GM19463 (cell line): ENCODE results near the gene PPP1R12C.
A peak's percentile ranks its signal among the peaks of the same experiment; 100 is the strongest.
"Not testable (repeated sequence)": the region's sequence is repeated elsewhere in the genome, so short reads cannot be mapped to it uniquely, and the experiment has no call there.

Source experiments
- ATAC-seq: cut with Tn5 transposase; IDR thresholded peaks from one replicate; pipeline ENCODE4 v1.9.1; 2021; ENCODE audit warnings: mild to moderate bottlenecking, moderate library complexity; ENCODE audit not compliant: unreplicated experiment

Gene PPP1R12C

DNA sequence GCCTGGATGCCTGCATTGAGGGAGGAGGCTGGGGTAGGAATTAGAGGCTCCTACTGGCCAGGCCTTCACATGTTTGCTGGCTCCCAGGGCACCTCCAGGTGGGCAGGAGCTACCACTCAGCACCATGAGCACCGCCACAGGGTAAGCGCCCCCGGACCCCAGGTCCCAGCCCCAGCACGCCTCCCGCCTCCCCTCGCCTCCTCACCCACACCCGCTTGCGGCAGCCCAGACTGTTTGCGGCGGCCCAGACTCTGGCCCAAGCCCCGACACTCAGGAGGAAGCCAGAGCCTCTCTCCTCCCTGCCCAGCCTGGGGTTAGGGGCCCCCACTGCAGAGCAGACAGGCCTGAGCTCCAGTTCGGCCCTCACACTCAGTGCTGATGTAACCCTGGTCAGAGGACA lies 41.1 kb downstream of the PPP1R12C start:
- no peak for ATAC-seq

DNA sequence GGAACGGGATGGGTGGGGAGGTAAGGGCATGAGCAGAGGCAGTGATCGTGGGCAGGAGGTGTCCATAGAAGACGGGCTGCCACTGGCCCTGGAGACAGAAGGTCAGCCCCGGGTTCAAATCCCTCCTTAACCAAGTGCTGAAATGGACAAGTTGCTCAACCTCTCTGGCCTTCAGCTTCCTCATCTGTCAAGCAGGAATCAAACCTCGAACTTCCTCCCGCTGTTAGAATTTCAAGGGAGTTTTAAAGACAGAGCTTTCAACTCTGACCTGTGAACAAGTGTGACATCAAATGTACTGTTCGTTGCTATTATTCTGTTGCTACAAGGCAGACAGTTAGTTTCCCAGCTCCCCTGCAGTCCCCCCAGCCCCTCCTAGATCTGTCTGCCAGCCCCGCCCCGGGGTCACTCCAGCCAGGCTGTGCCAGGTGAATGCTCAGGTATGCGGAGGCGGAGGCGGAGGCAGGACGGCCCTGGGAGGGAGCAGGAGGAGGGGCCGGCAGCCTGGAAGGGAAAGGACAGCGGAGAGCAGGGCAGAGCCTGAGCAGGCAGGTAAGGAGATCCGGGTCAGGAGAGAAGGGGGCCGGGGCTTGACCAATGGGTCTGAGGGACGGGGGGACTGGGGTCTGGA lies 42.0 kb downstream of the PPP1R12C start, which contains the start of gene EPS8L1:
Gene EPS8L1 (plus strand): TSS at position 499 of the 628 bp plus-strand sequence. CDS start 576 bp downstream, outside the sequence.
- no peak for ATAC-seq

DNA sequence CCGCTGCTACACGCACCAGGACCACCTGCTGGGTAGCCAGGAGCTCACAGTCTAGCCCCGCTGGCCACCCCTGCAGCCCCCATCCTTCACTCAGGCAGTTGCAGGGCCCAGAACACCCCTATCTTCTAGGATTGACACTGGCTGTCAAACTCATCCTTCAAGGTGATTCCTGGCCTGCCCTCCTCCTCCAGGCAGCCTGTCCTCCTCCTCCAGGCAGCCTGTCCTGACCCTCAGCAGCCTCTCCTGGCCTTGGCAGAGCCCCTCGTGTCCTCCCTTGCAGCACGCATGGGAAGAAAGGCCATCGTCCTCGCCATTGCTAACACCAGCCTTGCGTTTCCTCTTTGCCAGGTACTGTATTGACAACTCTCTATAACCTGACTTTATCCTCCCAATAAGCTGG lies 45.5 kb downstream of the PPP1R12C start:
- ATAC-seq = no peak

DNA sequence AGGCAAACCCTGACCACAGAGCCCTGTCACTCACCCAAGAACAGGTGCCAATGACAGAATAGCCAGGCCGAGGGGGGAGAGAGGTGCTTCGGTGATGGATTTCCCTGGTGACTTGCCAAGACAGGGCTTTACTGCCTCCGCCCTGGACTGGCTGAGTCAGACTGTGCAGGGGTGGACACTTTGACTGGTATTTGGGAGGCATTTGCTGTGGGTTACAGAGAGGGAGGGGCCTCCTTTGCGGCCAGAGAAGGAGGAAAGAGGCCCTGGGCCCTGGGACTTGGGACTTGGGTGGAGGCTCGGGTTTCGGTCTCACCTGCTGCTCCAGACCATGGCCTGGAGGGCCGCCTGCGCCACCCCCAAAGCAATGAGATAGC lies 46.3 kb downstream of the PPP1R12C start:
- no peak for ATAC-seq

DNA sequence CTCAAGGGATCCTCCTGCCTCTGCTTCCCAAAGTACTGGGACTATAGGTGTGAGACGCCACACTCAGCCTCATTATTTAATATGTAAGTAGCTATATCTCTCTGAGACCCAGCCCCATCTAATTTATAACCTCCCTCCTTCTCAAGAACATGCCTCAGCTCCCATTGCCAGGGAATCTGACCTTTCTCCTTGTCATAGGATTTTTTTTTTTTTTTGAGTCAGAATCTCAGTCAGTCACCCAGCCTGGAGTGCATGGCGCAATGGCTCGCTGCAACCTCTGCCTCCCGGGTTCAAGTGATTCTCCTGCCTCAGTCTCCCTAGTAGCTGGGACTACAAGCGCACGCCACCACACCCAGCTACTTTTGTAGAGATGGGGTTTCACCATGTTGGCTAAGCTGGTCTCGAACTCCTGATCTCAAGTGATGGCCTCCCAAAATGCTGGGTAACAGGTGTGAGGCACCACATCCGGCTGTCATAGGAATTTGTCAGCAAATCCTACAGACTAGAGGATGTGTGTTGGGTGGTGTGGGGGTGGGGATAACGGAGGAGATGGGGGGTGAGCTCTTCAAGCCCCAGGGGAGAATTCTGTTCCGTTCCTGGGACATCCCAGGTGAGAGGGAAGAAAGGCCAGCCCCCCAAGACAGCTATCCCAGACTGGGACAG lies 46.8 kb downstream of the PPP1R12C start:
- ATAC-seq = no peak

DNA sequence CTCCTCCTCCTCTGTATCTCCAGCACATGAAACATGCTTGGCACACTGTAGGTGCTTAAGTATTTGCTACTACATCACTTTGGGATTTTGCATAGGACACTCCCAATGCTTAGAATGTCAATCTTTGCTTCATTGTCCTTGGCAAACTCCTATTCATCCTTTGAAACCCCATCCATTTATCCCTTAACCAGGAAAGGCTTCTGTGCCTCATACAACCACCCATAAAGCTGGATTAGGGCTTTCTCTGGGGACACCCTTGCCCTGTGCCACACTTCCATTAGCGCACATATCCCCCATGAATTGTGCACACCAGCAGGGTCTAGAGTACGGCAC lies 47.6 kb downstream of the PPP1R12C start:
- no peak for ATAC-seq

DNA sequence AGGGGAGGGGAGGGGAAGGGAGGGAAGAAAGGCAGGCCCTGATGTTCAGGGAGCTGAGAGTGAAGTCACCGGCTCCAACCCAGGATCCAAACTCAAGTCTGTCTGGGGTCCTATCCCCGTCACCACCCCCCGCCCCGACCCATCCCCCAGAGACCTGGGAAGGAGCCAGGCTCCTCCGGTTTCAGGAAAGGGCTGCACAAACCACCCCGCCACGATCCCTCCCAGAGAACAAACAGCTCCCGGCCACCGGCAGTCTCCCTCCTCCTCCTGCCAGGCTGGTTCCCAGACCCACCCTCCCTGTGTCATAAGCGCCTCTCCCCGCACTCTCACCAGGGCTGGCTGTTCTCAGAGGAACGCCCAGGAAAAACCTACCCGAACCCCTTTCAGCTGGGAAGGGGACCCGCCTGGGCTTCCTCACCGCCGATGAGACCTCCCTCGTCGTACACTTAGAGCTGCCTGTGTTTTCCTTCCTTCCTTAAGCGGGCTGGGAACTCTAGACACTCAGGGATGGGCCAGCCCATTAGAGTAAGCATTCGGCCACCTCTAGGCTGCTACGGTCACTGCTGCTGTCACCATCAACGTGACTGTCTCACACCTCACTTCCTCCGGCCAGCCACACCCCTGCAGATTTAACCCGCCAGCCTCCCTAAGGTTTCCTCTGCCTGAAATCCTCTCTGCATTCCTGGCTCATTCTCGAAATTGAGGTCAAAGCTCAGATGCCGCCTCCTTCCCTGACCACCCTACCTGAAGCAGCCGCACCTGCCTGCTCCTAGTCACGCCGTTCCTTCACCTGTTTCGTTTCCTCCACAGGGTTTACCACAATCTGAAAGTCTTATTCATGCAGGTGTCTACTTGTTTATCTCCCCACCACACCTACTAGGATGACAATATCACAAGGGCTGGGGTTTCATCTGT lies 48.2 kb downstream of the PPP1R12C start:
- ATAC-seq = no peak

DNA sequence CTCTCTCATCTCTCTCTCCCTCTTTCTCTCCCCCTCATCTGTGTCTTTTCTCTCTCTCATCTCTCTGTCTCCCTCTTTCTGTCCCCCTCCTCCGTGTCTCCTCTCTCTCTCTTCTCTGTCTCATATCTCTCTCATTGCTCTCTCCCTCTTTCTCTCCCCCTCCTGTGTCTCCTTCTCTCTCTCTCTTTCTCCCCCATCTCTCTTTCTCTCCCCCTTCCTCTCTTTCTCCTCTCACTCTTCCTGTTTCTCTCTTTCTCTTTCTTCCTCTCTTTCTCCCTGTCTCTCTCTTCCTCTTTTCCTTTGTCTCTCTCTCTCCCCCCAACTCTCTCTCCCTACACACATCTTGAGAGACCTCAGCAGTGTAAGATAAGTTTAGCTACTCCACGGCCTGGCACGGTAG lies 49.6 kb downstream of the PPP1R12C start:
- no peak for ATAC-seq

DNA sequence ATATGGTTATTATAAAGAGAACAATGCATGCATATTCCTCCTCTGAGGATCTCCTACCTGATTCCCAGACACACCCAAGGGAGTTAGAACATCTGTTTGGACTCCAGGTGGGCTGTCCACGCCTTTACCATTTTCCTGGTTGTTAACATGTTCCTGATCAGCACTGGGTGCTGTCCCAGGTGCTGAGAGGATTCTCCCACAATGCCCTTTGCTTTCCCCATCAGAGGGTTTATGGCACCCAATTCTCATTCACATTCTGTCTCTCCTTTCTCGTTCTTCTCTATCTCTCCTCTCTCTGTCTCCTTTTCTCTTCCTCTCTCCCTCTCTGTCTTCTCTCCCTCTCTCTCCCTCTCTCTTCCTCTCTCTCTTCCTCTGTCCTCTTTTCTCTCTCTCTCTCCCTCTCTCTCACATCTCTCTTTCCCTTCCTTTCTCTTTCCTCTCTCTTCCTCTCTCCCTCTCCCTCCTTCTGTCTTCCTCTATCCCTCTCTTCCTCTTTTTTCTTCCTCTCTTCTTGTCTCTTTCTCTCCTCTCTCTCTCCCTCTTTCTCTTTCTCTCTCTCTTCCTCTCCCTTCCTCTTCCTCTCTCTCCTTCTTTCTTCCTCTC lies 51.2 kb downstream of the PPP1R12C start:
- ATAC-seq = no peak

DNA sequence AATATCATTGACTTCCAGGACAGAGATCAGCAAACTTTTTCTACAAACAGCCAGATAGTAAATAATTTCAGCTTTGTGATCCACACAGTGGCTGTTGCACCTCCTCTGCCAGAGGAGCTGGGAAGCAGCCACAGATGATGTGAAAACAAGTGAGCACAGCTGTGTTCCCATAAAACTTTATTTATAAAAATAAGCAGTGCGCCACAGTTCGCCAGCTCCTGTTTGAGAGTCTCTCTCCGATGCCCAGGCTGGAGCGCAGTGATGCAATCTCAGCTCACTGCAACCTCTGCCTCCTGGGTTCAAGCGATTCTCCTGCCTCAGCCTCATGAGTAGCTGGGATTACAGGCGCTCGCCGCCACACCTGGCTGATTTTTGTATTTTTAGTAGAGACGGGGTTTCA lies 51.9 kb downstream of the PPP1R12C start:
- not testable (repeated sequence) for ATAC-seq

DNA sequence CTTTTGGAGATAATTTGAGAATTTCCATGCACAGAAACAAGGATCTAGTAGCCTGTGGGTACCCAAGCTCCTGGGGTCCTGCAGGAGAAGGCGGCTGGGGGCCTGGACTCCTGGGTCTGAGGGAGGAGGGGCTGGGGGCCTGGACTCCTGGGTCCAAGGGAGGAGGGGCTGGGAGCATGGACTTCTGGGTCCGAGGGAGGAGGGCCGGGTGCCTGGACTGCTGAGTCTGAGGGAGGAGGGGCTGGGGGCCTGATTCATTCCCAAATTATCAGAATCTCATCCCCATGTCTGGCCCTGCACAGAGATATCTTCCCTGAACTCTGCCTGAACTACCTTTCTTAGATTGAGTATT lies 54.0 kb downstream of the PPP1R12C start:
- ATAC-seq = no peak

DNA sequence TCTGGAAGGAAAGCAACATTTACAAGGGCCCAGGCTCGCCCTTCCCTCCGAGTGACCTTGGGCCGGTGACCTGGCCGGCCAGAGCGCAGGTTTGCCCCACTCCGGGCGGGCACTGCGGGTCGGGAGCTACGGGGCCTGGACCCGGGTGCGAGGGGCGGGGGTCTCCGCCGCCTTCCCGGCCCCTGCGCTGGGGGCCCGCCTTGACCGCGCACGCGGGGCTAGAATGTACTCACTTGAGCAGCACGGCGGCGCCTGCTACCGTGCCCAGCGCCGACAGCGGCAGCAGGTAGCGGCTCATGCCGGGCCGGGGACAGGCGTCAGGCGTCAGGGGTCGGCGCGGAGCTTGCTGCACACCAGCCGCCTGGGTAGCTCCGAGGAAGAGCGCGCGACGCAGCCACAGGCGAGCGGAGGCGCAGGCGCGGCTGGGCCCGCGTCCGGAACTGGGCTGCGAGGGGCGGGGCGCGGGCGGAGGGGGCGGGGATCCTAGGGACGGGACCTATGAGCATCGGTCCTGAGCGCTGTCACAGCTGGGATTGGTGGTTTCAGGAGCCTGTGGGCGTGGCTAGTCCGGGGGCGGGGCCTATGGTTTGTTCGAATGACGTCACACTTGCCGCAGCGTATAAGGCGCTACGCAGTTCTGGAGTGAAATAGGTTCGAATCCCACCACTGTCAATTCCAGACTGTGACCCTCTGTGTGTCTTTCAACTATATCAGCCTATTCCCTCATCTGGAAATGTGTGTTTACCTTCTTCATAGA lies 54.5 kb downstream of the PPP1R12C start, which contains the start of gene RDH13:
Gene RDH13 (minus strand): TSS at position 414 of the 757 bp plus-strand sequence. CDS start 116 bp downstream, at position 298.
- ATAC-seq = peak; percentile 93

DNA sequence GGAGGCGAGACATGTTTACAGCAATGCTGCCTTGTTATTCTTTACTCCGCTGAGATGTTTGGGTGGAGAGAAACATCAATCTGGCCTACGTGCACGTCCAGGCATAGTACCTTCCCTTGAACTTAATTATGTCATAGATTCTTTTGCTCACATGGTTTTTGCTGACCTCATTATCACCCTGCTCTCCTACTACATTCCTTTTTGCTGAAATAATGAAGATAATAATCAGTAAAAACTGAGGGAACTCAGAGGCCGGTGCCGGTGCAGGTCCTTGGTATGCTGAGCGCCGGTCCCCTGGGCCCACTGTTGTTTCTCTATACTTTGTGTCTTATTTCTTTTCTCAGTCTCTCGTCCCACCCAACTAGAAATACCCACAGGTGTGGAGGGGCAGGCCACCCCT lies 57.1 kb downstream of the PPP1R12C start:
- not testable (repeated sequence) for ATAC-seq

DNA sequence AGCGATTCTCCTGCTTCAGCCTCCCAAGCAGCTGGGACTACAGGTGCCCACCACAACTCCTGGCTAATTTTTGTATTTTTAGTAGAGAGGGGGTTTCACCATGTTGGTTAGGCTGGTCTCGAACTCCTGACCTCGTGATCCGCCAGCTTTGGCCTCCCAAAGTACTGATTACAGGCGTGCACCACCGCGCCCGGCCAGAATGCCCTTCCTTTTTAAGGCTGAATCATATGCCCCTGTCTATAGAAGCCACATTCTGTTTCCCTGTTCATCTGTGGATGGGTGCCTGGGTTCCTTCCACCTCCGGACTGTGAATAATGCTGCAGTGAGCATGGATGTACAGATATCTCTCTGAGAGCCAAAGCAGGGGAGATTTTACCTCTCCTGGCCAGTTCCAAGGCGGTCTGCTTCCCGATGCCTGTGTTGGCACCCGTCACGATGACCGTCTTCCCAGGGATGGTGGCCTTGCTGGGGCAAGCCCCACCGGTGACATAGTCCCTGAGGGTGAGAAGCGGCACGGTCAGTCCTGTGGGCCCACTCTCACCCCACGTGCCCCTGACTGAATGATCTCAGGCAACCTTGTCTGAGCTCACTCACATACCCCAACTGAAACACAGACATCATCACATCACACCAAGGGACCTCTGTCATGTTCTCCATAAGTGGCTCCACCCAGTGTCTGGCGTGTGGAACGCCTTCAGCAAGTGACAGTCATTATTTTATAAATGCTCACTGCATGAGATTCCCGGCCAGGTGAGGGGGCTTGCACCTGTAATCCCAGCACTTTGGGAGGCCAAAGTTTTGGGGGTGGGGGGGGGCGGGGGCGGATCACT lies 58.4 kb downstream of the PPP1R12C start:
- no peak for ATAC-seq

DNA sequence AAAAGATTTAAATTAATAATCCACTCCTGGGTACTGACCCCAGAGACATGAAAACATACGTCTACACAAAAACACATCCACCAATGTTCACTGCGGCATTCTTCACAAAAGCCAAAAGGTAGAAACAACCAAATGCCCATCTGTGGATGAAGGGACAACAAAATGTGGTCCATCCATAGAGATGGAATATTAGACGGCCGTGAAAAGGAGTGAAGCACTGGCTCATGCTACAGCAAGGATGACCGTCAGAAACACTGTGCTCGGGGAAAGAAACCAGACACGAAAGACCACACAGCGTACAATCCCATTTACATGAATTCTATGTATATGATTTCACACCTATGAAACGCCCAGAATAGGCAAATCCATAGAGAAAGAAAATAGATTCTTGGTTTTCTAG lies 60.6 kb downstream of the PPP1R12C start:
- no peak for ATAC-seq

DNA sequence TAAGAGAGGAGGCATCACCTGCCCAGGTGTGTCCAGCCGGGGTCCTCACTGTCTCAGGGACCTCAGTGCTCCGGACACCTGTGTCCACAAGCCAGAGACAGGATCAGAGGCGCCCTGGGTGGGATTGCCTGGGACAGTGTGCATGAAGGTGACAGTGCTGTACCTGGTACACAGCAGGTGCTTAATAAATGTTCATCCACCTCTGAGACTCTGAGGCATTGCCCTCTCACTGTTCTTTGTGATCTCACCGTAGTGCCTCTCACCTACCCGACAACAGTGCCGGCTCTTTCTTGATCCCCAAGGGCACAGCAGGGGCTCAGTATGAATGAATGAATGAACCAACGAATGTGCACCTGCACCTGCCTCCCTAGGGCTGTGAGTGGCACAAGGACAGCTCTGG lies 63.7 kb downstream of the PPP1R12C start:
- no peak for ATAC-seq

DNA sequence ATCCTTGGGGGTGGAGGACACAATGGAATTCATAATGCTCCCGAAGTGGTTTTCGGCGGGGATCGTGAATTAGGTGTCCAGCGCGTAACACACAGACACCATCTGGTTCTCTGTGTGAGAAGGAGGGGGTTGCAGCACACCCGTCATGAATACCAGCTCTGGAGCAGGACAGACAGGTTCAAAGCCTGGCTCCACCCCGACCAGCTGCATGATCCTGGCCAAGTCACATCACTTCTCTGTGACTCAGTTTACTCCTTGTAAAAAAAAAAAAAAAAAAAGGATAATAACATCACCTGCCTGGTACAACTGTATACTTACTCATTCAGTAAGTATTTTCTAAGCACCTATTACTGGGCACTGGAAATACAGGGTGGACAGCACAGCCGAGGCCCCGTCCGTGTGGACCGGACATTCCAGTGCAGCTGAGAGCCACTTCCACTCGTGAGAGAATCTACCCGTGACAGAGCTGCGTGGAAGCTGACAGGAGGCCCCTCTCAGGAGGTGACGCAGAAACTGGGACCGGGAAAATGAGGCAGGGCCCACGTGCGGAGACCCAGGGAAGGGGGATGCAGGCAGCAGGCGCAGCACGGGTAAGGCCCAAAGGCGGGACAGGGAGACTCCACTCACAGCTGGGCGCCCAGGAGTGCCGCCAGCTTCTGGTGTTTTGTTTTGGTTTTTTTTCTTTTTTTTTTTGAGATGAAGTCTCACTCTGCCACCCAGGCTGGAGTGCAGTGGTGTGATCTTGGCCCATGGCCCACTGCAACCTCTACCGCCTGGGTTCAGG lies 66.5 kb downstream of the PPP1R12C start:
- no peak for ATAC-seq

DNA sequence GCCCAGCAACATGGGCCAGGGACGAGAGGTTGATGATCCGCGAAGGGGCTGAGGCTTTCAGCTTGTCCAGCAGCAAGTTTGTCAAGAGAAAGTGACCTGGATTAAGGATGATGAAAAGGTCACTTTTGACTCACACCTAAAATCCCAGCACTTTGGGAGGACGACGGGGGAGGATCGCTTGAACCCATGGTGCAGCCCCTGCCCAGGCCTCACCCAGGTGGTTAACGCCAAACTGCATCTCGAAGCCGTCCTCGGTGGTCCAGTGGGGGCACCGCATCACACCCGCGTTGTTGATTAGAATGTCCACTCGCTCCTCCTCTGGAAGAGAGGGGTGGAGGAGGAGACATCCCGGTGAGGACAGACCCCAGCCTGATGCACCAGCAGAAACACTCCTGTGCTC lies 69.0 kb downstream of the PPP1R12C start:
- ATAC-seq = no peak

DNA sequence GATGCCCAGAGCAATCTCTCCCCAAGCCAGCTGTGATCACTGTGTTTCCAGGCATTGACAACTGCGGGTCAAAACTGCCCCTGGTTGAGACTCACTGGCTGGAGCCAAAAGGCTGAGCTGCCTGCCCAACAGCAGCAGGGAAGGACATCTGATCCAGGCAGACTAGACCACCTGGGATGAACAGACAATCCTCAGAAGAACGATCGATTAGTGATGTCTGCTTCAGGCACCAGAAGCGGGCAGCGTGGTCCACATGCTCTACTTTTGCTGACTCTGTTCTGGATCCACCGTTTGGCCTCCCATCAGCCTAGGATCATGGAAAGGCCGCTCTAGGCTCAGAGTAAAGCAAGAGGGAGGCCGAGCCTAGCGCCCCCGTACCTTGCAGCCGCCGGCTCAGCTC lies 69.5 kb downstream of the PPP1R12C start:
- no peak for ATAC-seq
